GM21447 (cell line): ENCODE data around the gene KIDINS220.

Source experiments
- ATAC-seq: cut with Tn5 transposase; IDR thresholded peaks from one replicate; pipeline ENCODE4 v1.9.1; 2021; ENCODE audit not compliant: unreplicated experiment

KIDINS220 gene

GRCh38 chr2:8836971-8837794 is at the start of gene KIDINS220:
Gene KIDINS220, minus strand, starts transcription at chr2:8837613. Its CDS starts 10,520 bp downstream, at chr2:8827093.
- peak; percentile 94 for ATAC-seq

GRCh38 chr2:8886876-8887275 is 49.5 kb upstream of the KIDINS220 start:
- no peak for ATAC-seq

GRCh38 chr2:8886202-8886518 is 48.7 kb upstream of the KIDINS220 start:
- no peak for ATAC-seq

GRCh38 chr2:8885449-8886201 is 48.2 kb upstream of the KIDINS220 start:
- no peak for ATAC-seq

GRCh38 chr2:8884812-8885211 is 47.4 kb upstream of the KIDINS220 start:
- ATAC-seq = no peak

DNA sequence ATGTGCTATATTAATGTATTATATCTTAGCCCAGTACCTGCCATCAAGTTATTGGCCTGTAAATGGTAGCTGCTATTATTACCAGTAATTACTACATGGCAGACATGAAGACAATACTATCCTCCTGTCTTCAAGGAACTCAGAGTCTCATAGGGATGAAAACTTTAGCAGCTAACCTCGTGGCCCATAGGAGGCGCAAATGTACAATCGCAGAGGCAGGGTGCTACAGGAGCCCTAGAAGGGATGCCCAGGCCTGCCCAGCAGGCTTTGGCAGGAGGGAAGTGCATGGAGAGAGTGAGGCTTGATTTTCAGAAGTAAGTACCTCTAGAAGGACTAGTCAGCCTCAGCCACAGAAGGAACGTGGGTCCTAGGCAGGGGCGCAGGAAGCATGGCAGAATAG is 44.7 kb upstream of the KIDINS220 start:
- no peak for ATAC-seq

DNA sequence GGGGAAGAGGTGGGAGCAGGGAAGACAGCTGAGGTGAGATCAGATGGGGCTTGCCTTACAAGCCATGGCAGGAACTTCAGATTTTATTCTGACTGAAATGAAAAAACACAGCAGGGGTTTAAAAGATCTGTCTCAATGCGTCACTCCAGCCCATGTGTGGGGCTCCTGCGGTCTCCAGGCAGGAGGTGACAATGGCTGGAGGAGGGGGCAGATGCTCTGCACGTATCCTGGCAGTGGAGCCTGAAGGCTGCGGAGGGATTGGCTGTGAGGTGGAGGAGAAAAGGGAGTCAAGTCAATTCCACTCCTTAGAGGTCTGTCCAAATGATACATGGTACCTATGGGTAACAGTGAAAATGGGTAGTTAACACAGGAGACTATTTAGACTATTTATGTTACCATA is 40.5 kb upstream of the KIDINS220 start:
- ATAC-seq = no peak

DNA sequence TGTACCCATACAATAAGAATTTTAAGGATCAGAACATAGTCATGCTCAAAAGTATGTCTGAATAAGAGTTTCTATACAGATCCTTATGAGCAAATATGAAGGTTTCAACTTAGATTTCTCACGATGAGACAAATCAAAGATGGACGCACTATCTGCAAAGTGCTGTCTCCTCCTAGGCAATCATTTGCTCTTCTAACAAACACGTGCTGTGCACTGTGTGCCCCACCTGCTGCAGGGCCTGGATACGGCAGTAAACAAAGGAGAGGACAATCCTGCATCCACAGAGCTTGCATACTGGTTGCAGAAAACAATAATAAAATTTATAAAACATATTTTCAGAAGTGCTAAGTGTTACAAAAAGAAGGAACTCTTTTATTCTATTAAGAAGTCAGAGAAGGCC is 39.9 kb upstream of the KIDINS220 start:
- no peak for ATAC-seq

- ATAC-seq = no peak
Measured at GRCh38 chr2:8876628-8877027, 39.2 kb upstream of the KIDINS220 start.

DNA sequence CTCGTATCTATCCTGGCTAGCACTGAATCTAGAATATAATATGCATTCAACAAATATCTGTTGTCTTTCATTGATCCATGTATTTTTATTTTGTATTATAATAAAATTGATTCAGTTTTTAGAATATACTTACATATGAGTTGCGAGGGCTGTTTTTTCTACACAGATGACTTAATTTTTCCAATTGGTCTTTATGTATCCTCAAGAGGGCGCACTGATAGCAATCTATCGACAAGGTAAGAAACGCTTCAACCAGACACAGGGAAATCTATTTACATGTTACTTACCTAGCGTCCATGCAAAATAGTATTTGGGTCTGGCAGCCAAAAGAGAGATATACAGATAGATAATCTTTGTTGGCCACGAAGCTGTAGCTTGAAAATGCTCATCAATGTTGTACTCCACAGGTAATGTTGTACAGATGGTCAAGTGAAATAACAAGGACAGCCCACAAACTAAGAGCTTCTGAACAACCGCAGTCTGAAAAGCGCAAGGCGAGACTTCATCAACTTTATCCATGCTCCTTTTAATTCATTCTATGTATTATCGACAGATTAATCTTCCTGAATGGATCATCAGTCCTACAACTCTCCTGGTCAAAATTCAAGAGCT is 35.5 kb upstream of the KIDINS220 start:
- no peak for ATAC-seq

DNA sequence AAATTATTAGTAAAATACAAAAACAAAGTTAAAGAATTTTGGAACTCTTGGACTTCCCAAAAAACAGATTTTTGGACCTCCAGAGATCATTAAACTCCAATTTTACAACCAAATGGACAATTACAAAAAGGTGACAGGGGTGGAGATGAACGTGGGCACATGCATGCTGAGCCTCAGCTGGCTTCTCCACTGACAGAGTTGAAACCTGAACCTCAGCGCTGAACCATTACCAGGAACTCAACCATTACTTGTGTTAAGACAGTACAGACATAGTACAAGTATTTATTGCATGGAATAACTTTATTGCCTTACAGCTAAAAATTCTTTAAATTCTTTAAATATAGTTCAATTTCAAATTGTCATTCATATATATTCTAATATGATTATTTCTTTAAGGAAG is 33.0 kb upstream of the KIDINS220 start:
- ATAC-seq = no peak

DNA sequence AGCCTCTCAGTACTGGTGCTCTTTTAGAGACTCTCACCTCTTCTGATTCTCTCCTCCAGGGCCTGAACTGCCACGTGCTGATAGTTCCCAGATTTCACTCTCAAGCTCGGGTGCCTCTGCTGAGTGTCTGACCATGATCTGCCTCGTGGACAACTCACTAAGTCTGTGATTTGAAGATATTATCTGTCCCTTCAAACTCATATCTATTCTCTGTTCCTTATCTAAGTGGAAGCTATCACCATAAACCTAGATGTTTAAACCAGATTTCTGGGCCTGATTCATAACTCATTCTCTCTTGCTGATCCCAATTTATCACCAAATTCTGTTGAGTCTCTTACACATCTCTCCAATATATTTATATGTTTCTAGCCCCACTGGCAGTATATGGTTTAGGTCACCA is 29.9 kb upstream of the KIDINS220 start:
- no peak for ATAC-seq

DNA sequence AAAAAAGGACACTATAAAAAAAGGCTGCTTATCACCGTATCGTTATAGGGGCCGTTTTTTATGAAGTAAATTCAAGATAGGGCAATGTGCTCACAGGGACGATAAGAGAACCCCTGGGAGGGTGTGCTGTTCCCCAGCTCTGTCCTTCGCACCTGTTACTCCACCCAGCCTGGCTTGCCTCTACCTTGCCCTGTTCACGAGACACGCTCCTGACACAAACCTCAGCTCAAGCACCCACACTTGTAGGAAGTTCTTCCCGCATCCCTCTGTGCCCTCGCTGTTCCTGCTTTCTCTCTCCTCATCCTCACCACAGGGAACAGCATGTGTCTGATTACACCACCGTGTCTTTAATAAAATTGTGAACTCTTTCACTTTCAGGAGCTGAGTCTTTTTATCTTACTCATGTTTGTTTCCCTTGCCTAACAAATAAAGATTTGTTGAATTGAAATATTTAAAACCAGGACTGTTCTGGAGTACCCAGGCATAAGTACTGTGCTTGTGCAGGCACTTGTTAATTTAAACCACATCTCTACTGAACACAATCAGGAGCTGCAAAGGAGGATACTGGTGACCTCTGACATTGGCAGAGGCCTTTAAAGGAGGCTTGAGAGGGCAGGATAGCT is 26.0 kb upstream of the KIDINS220 start:
- ATAC-seq = no peak

DNA sequence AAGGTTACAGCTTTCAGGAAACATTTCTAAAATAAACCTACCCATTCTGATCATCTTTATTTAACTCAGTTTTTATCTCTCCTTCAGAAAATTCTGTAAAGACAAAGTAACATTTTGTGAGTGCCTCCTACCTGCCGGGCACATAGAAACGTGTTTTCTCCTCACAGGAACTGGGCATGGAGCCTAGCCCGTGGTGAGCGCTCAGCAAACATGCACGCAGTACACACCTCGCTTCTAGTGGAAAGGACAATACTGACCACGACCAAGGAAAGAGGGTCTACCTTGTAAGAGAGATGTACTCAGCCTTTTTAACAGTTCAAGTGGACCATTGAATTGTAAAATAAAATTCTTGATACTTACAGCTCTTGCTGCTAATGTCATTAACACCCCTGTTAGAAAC is 24.8 kb upstream of the KIDINS220 start:
- no peak for ATAC-seq

- no peak for ATAC-seq
Measured at GRCh38 chr2:8861797-8862196, 24.4 kb upstream of the KIDINS220 start.

DNA sequence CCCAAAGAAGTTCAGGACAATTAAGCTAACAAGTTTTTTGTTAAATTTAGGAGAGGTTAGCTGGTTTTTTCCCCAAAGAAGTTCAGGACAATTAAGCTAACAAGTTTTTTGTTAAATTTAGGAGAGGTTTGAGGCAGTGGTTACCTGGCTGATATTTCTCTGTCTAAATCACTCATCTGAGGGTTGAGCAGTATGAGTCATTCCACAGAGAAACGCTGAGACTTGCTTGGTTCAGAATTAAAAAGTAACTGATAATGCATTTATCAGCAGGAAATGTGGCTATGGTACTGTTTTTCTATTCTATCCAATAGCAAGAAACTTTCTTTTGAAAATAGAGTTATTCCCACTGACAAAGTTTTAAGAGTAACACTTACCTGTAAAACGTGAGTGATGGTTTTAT is 22.8 kb upstream of the KIDINS220 start:
- no peak for ATAC-seq

DNA sequence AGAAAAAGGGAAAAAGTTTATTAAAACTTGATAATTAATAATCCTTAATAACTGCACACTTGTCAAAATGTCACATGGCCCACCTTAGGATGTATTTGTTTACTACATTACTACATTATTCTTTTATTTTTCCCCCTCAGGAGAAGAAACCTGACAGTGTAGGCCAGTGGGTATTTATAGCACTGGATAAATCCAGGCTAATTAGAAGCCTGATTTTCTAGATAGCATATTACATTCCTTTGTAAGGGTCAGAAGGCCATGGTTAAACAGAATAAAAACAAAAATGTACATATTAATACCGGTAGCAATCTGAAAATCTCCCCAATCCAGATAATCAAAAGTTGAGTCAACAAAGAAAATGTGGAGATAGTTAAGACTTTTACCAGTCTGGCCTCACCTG is 21.5 kb upstream of the KIDINS220 start:
- ATAC-seq = no peak

DNA sequence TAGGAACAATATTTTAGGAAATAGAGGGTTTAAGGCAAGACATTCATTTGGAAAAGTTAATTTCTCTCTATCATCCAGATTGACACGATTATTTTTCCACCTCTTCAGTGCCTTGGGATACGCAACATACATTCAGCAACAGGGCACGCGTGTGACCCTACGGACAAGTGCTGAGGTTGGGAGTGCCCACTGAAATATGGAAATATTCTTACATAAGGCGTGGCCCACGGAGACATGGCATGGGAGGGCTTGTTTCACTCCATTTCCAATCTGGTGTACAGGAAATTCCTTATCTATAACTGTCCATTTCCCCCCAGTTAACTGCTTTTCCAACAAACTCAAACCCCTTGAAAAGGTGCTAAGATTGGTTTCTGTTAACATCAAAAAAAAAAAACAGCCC is 20.9 kb upstream of the KIDINS220 start:
- no peak for ATAC-seq

- ATAC-seq = no peak
Measured at GRCh38 chr2:8857709-8858108, 20.3 kb upstream of the KIDINS220 start.

DNA sequence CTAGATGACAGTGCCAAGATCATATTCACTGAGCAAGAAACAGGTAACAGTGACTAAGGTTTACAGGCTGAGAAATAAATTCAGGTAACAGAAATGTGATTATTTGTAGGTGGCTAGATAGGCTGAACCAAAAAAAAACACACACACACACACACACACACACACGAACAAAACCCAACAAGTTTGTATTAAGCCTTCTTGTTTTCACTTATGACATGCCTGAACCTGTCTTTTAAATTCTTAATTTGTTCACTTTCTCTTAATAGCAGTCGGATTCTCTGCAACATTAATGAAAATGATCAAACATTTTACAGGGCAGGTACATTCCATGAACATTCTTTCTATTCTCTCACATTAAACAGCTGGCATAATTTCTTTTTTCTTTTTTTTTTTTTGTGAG is 18.8 kb upstream of the KIDINS220 start:
- no peak for ATAC-seq

DNA sequence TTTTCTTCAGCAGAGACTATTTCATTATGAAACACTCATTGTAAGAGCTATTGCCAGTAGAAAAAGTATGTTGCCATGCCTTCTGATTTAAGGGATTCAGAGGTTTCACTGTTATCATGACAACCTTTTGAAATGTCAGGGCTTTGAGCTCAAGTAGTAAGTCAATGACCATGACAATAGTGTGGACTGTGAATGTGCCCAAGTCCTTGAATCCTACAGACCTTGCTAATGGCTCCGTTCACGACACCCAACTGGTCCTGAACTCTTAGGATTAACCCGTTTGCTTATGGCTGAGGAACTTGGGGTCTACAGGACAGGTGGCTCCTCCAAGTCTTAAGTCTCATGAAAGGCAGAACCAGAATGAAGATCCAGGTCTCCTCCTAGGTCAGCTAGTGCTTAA is 17.6 kb upstream of the KIDINS220 start:
- ATAC-seq = no peak

- no peak for ATAC-seq
Measured at GRCh38 chr2:8853426-8853825, 16.0 kb upstream of the KIDINS220 start.
